Ectodermal cell (in vitro differentiated cells): Measurements from ENCODE around the gene CCDC78.

Source experiments
- H3K27ac ChIP-seq: 2 replicates; pipeline ENCODE4 v1.7.0; 2013; ENCODE audit warnings: mild to moderate bottlenecking, low read depth, low read length; ENCODE audit not compliant: insufficient read depth, poor library complexity, severe bottlenecking
- H3K27me3 ChIP-seq: 2 replicates; pipeline ENCODE4 v1.7.0; 2013; ENCODE audit warnings: mild to moderate bottlenecking, low read length; ENCODE audit not compliant: insufficient read depth, control insufficient read depth, poor library complexity, severe bottlenecking
- H3K36me3 ChIP-seq: one replicate; pipeline ENCODE4 v1.7.0; 2013; ENCODE audit warnings: low read length; ENCODE audit not compliant: control insufficient read depth, insufficient read depth
- H3K4me1 ChIP-seq: one replicate; pipeline ENCODE4 v1.7.0; 2013; ENCODE audit warnings: low read length; ENCODE audit not compliant: control insufficient read depth, insufficient read depth
- H3K4me3 ChIP-seq: 2 replicates; pipeline ENCODE4 v1.7.0; 2013; ENCODE audit warnings: low read depth, low read length, control low read depth; ENCODE audit not compliant: insufficient read depth
- H3K9me3 ChIP-seq: 2 replicates; pipeline ENCODE4 v1.7.0; 2013; ENCODE audit warnings: mild to moderate bottlenecking, low read length, moderate library complexity; ENCODE audit not compliant: control insufficient read depth
- WGBS, 2 experiments: methylation state at CpG; one replicate each; pipeline ENCODE4 v1.1.7; 2013; ENCODE audit warnings: missing lambda C conversion rate in 2 of 2; 5-methylcytosine and 5-hydroxymethylcytosine counted together

Gene CCDC78

GRCh38 chr16:736936-737481, 10.8 kb upstream of the CCDC78 start:
- Histone ChIP-seq H3K4me3 (no peak overlapping the region), H3K36me3 (no peaks in the 10 kb centered on the region), H3K27ac (no peak overlapping the region), H3K9me3 (no peaks in the 10 kb centered on the region), H3K27me3 (no peaks in the 10 kb centered on the region), H3K4me1 (peaks cover 7% of the 10 kb centered on the region)
- 95 to 97% methylated on average over 29 of the region's 29 CpGs for WGBS, 2 experiments

- no peaks in the 10 kb centered on the region for H3K36me3 ChIP-seq
- H3K4me3 ChIP-seq = no peak overlapping the region
- H3K4me1 ChIP-seq = peaks cover 7% of the 10 kb centered on the region
- no peaks in the 10 kb centered on the region for H3K9me3 ChIP-seq
- 95% methylated on average over 13 of the region's 13 CpGs for WGBS, 2 experiments
- H3K27ac ChIP-seq = no peak overlapping the region
- no peaks in the 10 kb centered on the region for H3K27me3 ChIP-seq
These were observed 9.8 kb upstream of the CCDC78 start for GRCh38 chr16:735982-736453.

- Histone ChIP-seq H3K27ac (no peak overlapping the region), H3K9me3 (no peaks in the 10 kb centered on the region), H3K36me3 (no peaks in the 10 kb centered on the region), H3K4me1 (peaks cover 7% of the 10 kb centered on the region), H3K4me3 (no peak overlapping the region), H3K27me3 (no peaks in the 10 kb centered on the region)
- WGBS, 2 experiments = 94 to 95% methylated on average over 25 of the region's 25 CpGs
These were observed 9.0 kb upstream of the CCDC78 start for GRCh38 chr16:734981-735881.

GRCh38 chr16:734208-734980, 8.2 kb upstream of the CCDC78 start:
- 94 to 95% methylated on average over 49 of the region's 49 CpGs for WGBS, 2 experiments
- no peaks in the 10 kb centered on the region for H3K4me1 ChIP-seq
- H3K27ac ChIP-seq = no peak overlapping the region
- no peaks in the 10 kb centered on the region for H3K27me3 ChIP-seq
- H3K9me3 ChIP-seq = no peaks in the 10 kb centered on the region
- no peak overlapping the region for H3K4me3 ChIP-seq
- no peaks in the 10 kb centered on the region for H3K36me3 ChIP-seq

GRCh38 chr16:733382-734207, 7.4 kb upstream of the CCDC78 start:
- no peaks in the 10 kb centered on the region for H3K4me1 ChIP-seq
- H3K4me3 ChIP-seq = no peak overlapping the region
- H3K27ac ChIP-seq = no peak overlapping the region
- no peaks in the 10 kb centered on the region for H3K9me3 ChIP-seq
- peaks cover 4% of the 10 kb centered on the region for H3K27me3 ChIP-seq
- no peaks in the 10 kb centered on the region for H3K36me3 ChIP-seq
- WGBS, 2 experiments = 87 to 89% methylated on average over 34 of the region's 34 CpGs

GRCh38 chr16:732936-733335, 6.7 kb upstream of the CCDC78 start:
- Histone ChIP-seq H3K36me3 (no peaks in the 10 kb centered on the region), H3K9me3 (no peaks in the 10 kb centered on the region), H3K4me3 (no peak overlapping the region), H3K4me1 (no peaks in the 10 kb centered on the region), H3K27me3 (peaks cover 10% of the 10 kb centered on the region), H3K27ac (no peak overlapping the region)
- WGBS, 2 experiments = 92 to 93% methylated on average over 13 of the region's 13 CpGs

- no peak overlapping the region for H3K27ac ChIP-seq
- H3K27me3 ChIP-seq = peaks cover 16% of the 10 kb centered on the region
- 93 to 94% methylated on average over 12 of the region's 12 CpGs for WGBS, 2 experiments
- H3K4me1 ChIP-seq = peaks cover 5% of the 10 kb centered on the region
- H3K9me3 ChIP-seq = no peaks in the 10 kb centered on the region
- no peak overlapping the region for H3K4me3 ChIP-seq
- H3K36me3 ChIP-seq = no peaks in the 10 kb centered on the region
These were observed 6.1 kb upstream of the CCDC78 start for GRCh38 chr16:732332-732731.

- 88 to 91% methylated on average over 22 of the region's 22 CpGs for WGBS, 2 experiments
- no peak overlapping the region for H3K4me3 ChIP-seq
- H3K4me1 ChIP-seq = peaks cover 11% of the 10 kb centered on the region
- peaks cover 31% of the 10 kb centered on the region for H3K27me3 ChIP-seq
- H3K9me3 ChIP-seq = no peaks in the 10 kb centered on the region
- no peak overlapping the region for H3K27ac ChIP-seq
- H3K36me3 ChIP-seq = no peaks in the 10 kb centered on the region
These were observed 4.6 kb upstream of the CCDC78 start for GRCh38 chr16:730666-731509.
